Endothelial cell of umbilical vein (primary cell): ENCODE data around the gene HSD3B7.

Source experiments
- EZH2 ChIP-seq: IDR thresholded peaks from 2 replicates; pipeline ENCODE4 v1.6.1; 2012; ENCODE audit warnings: borderline replicate concordance, low read depth, mild to moderate bottlenecking, moderate library complexity, low read length, inconsistent platforms; ENCODE audit not compliant: severe bottlenecking
- FOS ChIP-seq: IDR thresholded peaks from 2 replicates; pipeline ENCODE4 v1.6.1; 2011; ENCODE audit warnings: mild to moderate bottlenecking, low read length, moderate library complexity, borderline replicate concordance; ENCODE audit not compliant: insufficient read depth
- MYC ChIP-seq: IDR thresholded peaks from one replicate; pipeline ENCODE4 v1.6.1; 2011; ENCODE audit warnings: mild to moderate bottlenecking, low read depth, low read length
- POLR2A ChIP-seq: IDR thresholded peaks from 2 replicates; pipeline ENCODE4 v1.6.1; 2012; ENCODE audit warnings: low read depth, mild to moderate bottlenecking, control low read depth, low read length
- POLR2AphosphoS5 ChIP-seq: IDR thresholded peaks from 2 replicates; pipeline ENCODE4 v1.6.1; 2012; ENCODE audit warnings: low read depth, mild to moderate bottlenecking, control low read depth, low read length, moderate library complexity; ENCODE audit not compliant: insufficient read depth
- TF ChIP-seq, protein P1 (sequence below), 2 donors: IDR thresholded peaks; 1 replicate in 1 of 2; 2 replicates in 1 of 2; pipeline ENCODE4 v1.5.1; 2011; ENCODE audit warnings: low read length in 2 of 2, mild to moderate bottlenecking in 2 of 2, moderate library complexity in 2 of 2, control low read depth in 1 of 2, inconsistent platforms in 1 of 2, low read depth in 1 of 2; ENCODE audit not compliant: insufficient read depth in 1 of 2; ENCODE audit errors: extremely low read depth in 1 of 2
- TF ChIP-seq, protein P2 (sequence below): IDR thresholded peaks from 2 replicates; pipeline ENCODE4 v1.6.1; 2011; ENCODE audit not compliant: insufficient read depth, insufficient read length

- no peak for TF ChIP-seq EZH2
- TF ChIP-seq, protein P1, sequence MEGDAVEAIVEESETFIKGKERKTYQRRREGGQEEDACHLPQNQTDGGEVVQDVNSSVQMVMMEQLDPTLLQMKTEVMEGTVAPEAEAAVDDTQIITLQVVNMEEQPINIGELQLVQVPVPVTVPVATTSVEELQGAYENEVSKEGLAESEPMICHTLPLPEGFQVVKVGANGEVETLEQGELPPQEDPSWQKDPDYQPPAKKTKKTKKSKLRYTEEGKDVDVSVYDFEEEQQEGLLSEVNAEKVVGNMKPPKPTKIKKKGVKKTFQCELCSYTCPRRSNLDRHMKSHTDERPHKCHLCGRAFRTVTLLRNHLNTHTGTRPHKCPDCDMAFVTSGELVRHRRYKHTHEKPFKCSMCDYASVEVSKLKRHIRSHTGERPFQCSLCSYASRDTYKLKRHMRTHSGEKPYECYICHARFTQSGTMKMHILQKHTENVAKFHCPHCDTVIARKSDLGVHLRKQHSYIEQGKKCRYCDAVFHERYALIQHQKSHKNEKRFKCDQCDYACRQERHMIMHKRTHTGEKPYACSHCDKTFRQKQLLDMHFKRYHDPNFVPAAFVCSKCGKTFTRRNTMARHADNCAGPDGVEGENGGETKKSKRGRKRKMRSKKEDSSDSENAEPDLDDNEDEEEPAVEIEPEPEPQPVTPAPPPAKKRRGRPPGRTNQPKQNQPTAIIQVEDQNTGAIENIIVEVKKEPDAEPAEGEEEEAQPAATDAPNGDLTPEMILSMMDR (IDR thresholded peaks at IDR 0.05; ENCODE audit: extremely low read depth in 1 of 2, insufficient read depth in 1 of 2, low read depth in 1 of 2, low read length in 2 of 2) = no peak
- TF ChIP-seq POLR2A = no peak
- no peak for TF ChIP-seq POLR2AphosphoS5
- TF ChIP-seq, protein P2, sequence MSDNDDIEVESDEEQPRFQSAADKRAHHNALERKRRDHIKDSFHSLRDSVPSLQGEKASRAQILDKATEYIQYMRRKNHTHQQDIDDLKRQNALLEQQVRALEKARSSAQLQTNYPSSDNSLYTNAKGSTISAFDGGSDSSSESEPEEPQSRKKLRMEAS = no peak
- TF ChIP-seq MYC = no peak
- no peak for TF ChIP-seq FOS
These were observed 33.8 kb upstream of the HSD3B7 start for GRCh38 chr16:30951193-30951592.
